Common myeloid progenitor, CD34-positive (primary cell): ENCODE measurements around the gene STX5.
"Not testable (repeated sequence)": the region's sequence is repeated elsewhere in the genome, so short reads cannot be mapped to it uniquely, and the experiment has no call there.

ENCODE experiments used
- CTCF ChIA-PET: fragments of 350-600 bp; sonication (Branson Sonifier 250); formaldehyde crosslinking; loops from one replicate; lab custom pipeline; 2021; ENCODE audit warnings: antibody characterized with exemption; lab: Charles Lee
- POLR2A ChIA-PET: fragments of 350-600 bp; sonication (Branson Sonifier 250); formaldehyde crosslinking; loops from one replicate; lab custom pipeline; 2021; ENCODE audit warnings: antibody characterized with exemption; lab: Charles Lee
- DNase-seq, 3 donors: peaks; one replicate each; pipeline versions ENCODE4 v3.0.0 to v3.0.0-alpha.2; 2013
- H3K27ac ChIP-seq, 2 experiments: 1 replicate in 1 of 2; 2 replicates in 1 of 2; pipeline ENCODE4 v1.7.0; 2013; ENCODE audit warnings: inconsistent platforms in 2 of 2, low read length in 2 of 2, mild to moderate bottlenecking in 2 of 2, low read depth in 1 of 2, moderate library complexity in 1 of 2; ENCODE audit not compliant: severe bottlenecking in 2 of 2, insufficient read depth in 1 of 2, poor library complexity in 1 of 2
- H3K27me3 ChIP-seq, 5 experiments: replicated peaks in 2 of 5; 1 replicate in 3 of 5; 2 replicates in 2 of 5; pipeline versions ENCODE4 v1.6.1 to v1.7.0; 2013; ENCODE audit warnings: low read length in 4 of 5, mild to moderate bottlenecking in 2 of 5, moderate library complexity in 2 of 5, inconsistent platforms in 1 of 5; ENCODE audit not compliant: insufficient read depth in 5 of 5, control insufficient read depth in 4 of 5
- H3K36me3 ChIP-seq, 4 experiments: 1 replicate in 2 of 4; 2 replicates in 2 of 4; pipeline versions ENCODE4 v1.6.1 to v1.7.0; 2013; ENCODE audit warnings: low read length in 3 of 4, control low read depth in 1 of 4, mild to moderate bottlenecking in 1 of 4; ENCODE audit not compliant: control insufficient read depth in 4 of 4, insufficient read depth in 4 of 4
- H3K4me1 ChIP-seq, 4 experiments: 1 replicate in 3 of 4; 2 replicates in 1 of 4; pipeline versions ENCODE4 v1.6.1 to v1.7.1; 2013; ENCODE audit warnings: low read length in 3 of 4, mild to moderate bottlenecking in 3 of 4, control low read depth in 1 of 4, inconsistent platforms in 1 of 4, moderate library complexity in 1 of 4; ENCODE audit not compliant: control insufficient read depth in 4 of 4, insufficient read depth in 4 of 4; ENCODE audit errors: control extremely low read depth in 1 of 4
- H3K4me3 ChIP-seq, 7 experiments: 1 replicate in 4 of 7; 2 replicates in 3 of 7; pipeline versions ENCODE4 v1.5.1 to v1.7.0; 2013; ENCODE audit warnings: mild to moderate bottlenecking in 7 of 7, low read length in 6 of 7, moderate library complexity in 6 of 7, inconsistent platforms in 2 of 7, low read depth in 2 of 7, control low read depth in 1 of 7; ENCODE audit not compliant: insufficient read depth in 4 of 7, control insufficient read depth in 1 of 7; ENCODE audit errors: extremely low read depth in 1 of 7
- H3K9me3 ChIP-seq, 5 experiments: 1 replicate in 4 of 5; 2 replicates in 1 of 5; pipeline versions ENCODE4 v1.6.1 to v1.7.1; 2013; ENCODE audit warnings: low read length in 4 of 5, mild to moderate bottlenecking in 2 of 5, inconsistent platforms in 1 of 5, low read depth in 1 of 5, moderate library complexity in 1 of 5; ENCODE audit not compliant: control insufficient read depth in 4 of 5, insufficient read depth in 2 of 5; ENCODE audit errors: control extremely low read depth in 1 of 5
- WGBS: methylation state at CpG from one replicate; pipeline ENCODE4 v1.1.5; 2013; ENCODE audit not compliant: insufficient coverage; 5-methylcytosine and 5-hydroxymethylcytosine counted together

Gene STX5

GRCh38 chr11:62830904-62831519 is 839 bp downstream of the STX5 start:
- Histone ChIP-seq H3K36me3 (peaks cover 12 to 47% (median 38%) of the 10 kb centered on the region in 4 experiments), H3K4me1 (peaks cover 8 to 28% (median 19%) of the 10 kb centered on the region in 4 experiments), H3K9me3 (no peaks in the 10 kb centered on the region), H3K27ac (peak overlapping the region; percentile 95 to 96), H3K4me3 (peak overlapping the region; percentile 71 to 93 (median 89)), H3K27me3 (no peaks in the 10 kb centered on the region)
- ChIA-PET CTCF (interaction anchor here (0.9 to 1.3 kb wide), 2 partner anchors 36 to 40 kb away, joined by 3 read pairs; no protein-coding TSS in a partner anchor), POLR2A (interaction anchor here (0.6 to 4.5 kb wide), 11 partner anchors 9 to 121 kb away, joined by 3 to 57 read pairs (median 5); partner anchors contain the start of genes HNRNPUL2, NXF1 and ZBTB3)
- DNase-seq = peak; percentile 65 to 88 (median 83)
- 0% methylated on average over 23 of the region's 33 CpGs for WGBS

- DNase-seq = not testable (repeated sequence)
- H3K36me3 ChIP-seq = peaks cover 13 to 49% (median 39%) of the 10 kb centered on the region in 4 experiments
- WGBS = 97% methylated on average over 6 of the region's 8 CpGs
Observed at GRCh38 chr11:62828130-62828529, 3.7 kb downstream of the STX5 start.

GRCh38 chr11:62823677-62824076 is 8.2 kb downstream of the STX5 start:
- H3K4me3 ChIP-seq = no peak overlapping the region
- H3K9me3 ChIP-seq = no peaks in the 10 kb centered on the region
- no peaks in the 10 kb centered on the region for H3K4me1 ChIP-seq
- H3K36me3 ChIP-seq = peaks cover 13 to 82% (median 52%) of the 10 kb centered on the region in 4 experiments
- no peak overlapping the region for H3K27ac ChIP-seq
- DNase-seq = no peak
- ChIA-PET CTCF (interaction anchor here (1.3 to 1.7 kb wide), 3 partner anchors 9 to 37 kb away, joined by 3 to 5 read pairs (median 3); partner anchors contain the start of gene TEX54), POLR2A (interaction anchor here (0.6 to 2.4 kb wide), 4 partner anchors 10 to 18 kb away, joined by 3 to 11 read pairs (median 5); partner anchors contain the start of gene NXF1)
- no peaks in the 10 kb centered on the region for H3K27me3 ChIP-seq
- 100% methylated on average over 3 of the region's 3 CpGs for WGBS

More at GRCh38 chr11:62828130-62828529, 3.7 kb downstream of the STX5 start:
- H3K4me1 ChIP-seq = peaks cover 8 to 21% (median 17%) of the 10 kb centered on the region in 4 experiments
- ChIA-PET CTCF (interaction anchor here (1.0 to 2.9 kb wide), 7 partner anchors 12 to 42 kb away, joined by 3 to 16 read pairs (median 6); no protein-coding TSS in a partner anchor), POLR2A (interaction anchor here (0.7 to 1.1 kb wide), 2 partner anchors 28 to 680 kb away, joined by 3 read pairs; no protein-coding TSS in a partner anchor)
- not testable (repeated sequence) for H3K9me3 ChIP-seq, H3K27me3 ChIP-seq, H3K4me3 ChIP-seq, H3K27ac ChIP-seq

DNA sequence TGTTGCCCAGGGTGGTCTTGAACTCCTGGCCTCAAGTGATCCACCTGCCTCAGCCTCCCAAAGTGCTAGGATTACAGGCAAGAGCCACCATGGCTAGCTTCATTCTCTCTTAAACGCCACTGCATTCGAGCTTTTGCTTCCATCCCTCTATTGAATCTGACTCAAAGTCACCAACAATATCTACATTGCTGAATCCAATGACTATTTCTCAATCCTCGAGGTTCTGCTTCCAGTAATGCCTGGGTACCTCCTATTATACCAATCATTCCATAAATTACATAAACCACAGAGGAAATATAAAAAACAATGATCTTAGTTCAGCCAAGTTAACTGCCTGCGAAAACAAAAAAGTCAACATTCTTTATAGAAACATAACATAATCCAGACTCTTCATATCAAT is 14.7 kb downstream of the STX5 start:
- H3K36me3 ChIP-seq = peaks cover 2 to 40% (median 15%) of the 10 kb centered on the region in 4 experiments
- H3K9me3 ChIP-seq = no peaks in the 10 kb centered on the region
- POLR2A ChIA-PET = interaction anchor here (0.6 to 1.6 kb wide), 2 partner anchors 11 to 15 kb away, joined by 4 to 6 read pairs; partner anchors contain the start of genes NXF1 and STX5
- H3K27ac ChIP-seq = no peak overlapping the region
- no peak for DNase-seq
- H3K27me3 ChIP-seq = no peaks in the 10 kb centered on the region
- 84% methylated on average over 4 of the region's 4 CpGs for WGBS
- H3K4me3 ChIP-seq = no peak overlapping the region
- CTCF ChIA-PET = interaction anchor here (1.1 to 2.9 kb wide), 3 partner anchors 11 to 140 kb away, joined by 3 to 16 read pairs (median 15); partner anchors contain the start of gene NXF1
- H3K4me1 ChIP-seq = no peaks in the 10 kb centered on the region

DNA sequence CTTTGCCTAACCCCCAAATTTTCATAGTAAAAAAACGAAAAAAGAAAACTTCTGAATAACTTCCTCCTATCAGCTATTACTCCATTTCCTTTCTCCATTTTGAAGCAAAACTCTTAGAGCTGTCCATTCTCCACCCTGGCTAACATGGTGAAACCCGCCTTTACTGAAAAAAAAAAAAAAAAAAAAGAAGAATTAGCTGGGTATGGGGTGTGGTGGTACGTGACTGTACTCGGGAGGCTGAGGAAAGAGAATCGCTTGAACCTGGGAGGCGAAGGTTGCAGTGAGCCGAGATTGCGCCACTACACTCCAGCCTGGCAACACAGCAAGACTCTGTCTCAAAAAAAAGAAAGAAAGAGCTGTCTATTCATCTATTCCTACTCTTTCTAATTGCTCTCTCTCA is 15.3 kb downstream of the STX5 start:
- no peak overlapping the region for H3K27ac ChIP-seq
- H3K4me1 ChIP-seq = no peaks in the 10 kb centered on the region
- peaks cover 2 to 35% (median 13%) of the 10 kb centered on the region in 4 experiments for H3K36me3 ChIP-seq
- no peaks in the 10 kb centered on the region for H3K9me3 ChIP-seq
- H3K27me3 ChIP-seq = no peaks in the 10 kb centered on the region
- H3K4me3 ChIP-seq = no peak overlapping the region
- 100% methylated on average over 2 of the region's 8 CpGs for WGBS
- DNase-seq = no peak
- POLR2A ChIA-PET = interaction anchor here (0.6 to 1.6 kb wide), 4 partner anchors 11 to 59 kb away, joined by 3 to 6 read pairs (median 4); partner anchors contain the start of genes NXF1 and STX5
- CTCF ChIA-PET = interaction anchor here (0.7 to 2.9 kb wide), 5 partner anchors 10 to 140 kb away, joined by 3 to 16 read pairs (median 3); partner anchors contain the start of gene NXF1

GRCh38 chr11:62811659-62812058 is 20.2 kb downstream of the STX5 start:
- DNase-seq = no peak
- Histone ChIP-seq H3K4me3 (no peak overlapping the region), H3K36me3 (peaks cover 0 to 10% (median 4%) of the 10 kb centered on the region in 4 experiments), H3K4me1 (peaks cover 0 to 16% (median 3%) of the 10 kb centered on the region in 4 experiments), H3K9me3 (no peaks in the 10 kb centered on the region), H3K27me3 (no peaks in the 10 kb centered on the region), H3K27ac (no peak overlapping the region)
- WGBS = 100% methylated on average over 2 of the region's 2 CpGs
- ChIA-PET POLR2A (interaction anchor here (0.6 to 1.1 kb wide), 4 partner anchors 12 to 123 kb away, joined by 3 to 4 read pairs (median 4); no protein-coding TSS in a partner anchor), CTCF (interaction anchor here (0.9 to 1.5 kb wide), 2 partner anchors 11 kb away, joined by 3 to 4 read pairs; no protein-coding TSS in a partner anchor)
